GM19035 (cell line): Measurements from ENCODE around the gene LGALS16.
A peak's percentile ranks its signal among the peaks of the same experiment; 100 is the strongest.
"Not testable (repeated sequence)": the region's sequence is repeated elsewhere in the genome, so short reads cannot be mapped to it uniquely, and the experiment has no call there.

Experiments used
- ATAC-seq: cut with Tn5 transposase; IDR thresholded peaks from one replicate; pipeline ENCODE4 v1.9.1; 2021; ENCODE audit not compliant: unreplicated experiment

The LGALS16 gene

DNA sequence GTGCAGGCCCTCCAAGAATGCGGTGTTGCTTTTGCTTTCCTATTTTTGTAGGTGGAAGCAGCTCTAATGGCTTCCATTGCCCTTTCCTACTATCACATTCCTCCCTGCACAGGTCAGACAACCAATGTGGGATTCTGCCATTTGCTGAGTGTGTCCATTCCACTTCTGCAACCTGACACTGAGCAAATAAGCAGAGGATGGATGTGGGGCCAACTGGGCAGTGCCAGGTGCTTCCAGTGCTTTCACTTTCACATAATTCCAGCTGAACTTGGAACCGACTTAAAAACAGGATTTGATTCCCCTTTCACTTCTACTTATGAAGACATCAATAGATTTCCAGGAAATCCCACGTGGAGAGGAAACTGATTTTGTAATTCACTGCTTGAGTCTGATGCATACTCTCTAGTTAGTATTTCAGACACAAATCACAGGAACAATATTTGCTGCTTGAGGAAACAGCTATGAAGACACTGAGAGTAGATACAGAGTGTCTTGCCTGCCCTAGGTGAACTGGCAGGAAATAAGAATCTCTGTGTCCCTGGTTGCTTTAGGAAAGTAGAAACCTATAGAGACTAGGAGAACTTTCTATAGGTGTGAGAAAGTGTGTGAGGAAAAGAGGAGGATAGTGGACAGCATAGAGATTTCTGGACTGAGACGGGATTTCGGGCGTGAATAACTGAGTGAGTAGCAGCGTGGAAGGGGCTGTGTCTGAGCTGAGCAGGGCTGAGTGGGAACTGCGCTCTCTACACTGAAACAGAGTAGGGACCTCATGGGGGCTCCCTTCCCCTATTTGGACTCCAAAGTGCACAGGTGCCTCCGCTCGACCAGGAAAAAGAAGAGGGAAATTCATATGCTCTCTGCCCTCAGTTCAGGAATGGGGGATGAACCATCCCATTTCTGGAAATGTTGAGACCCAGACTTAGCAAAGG lies 22.5 kb downstream of the LGALS16 start:
- ATAC-seq: no peak

DNA sequence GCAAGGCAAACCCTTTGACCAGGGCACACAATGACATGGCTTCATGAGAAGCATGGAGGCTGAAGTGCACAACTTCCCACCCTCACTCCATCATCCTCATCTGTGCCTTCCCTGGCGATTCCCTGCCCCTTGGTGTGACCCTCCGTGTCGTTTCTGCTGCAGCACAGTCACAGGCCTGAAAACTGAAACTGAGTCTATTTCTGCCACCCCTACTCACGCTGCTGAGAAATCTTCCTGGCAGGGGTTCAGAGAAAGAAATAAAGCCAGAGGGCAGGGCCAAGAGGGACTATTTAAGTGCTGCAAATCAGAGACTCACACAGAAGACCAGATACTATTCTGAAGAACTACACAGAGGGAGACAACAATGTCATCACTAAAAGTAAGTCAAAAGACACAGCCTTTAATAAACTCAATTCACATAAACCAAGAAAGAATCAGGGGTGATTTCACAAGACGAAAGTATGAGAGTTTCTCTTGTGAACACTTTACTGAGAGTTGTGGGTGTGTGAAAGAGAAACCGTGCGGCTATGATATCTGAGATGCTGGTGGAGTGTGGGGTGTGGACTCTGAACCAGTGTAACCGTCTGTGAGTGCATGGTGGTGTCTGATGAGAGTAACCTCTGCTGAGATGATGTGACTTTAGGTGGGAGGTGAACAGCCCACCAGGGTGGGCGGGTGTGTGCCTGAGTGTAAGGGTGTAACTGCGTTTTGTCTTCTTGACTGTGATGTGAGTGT lies 23.5 kb downstream of the LGALS16 start:
- ATAC-seq: peak; percentile 61

DNA sequence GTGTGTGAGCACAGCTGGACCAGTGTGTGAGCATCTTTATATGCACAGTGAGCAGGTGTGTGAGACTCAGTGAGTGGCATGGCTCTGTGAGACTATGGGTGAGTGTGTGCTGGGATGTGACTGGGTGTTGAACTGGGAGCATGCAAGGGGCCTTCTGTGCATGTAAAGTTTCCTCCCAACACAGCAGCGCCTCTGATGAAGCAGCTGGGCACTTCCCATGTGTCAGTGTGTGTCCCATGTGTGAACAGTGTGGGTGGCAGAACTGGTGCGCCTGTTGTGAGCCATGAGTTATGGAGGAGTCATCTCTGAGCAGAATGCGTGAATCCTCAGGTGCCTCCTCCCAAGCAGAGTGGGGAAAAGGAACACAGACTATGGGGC lies 24.1 kb downstream of the LGALS16 start:
- peak; percentile 7 for ATAC-seq

DNA sequence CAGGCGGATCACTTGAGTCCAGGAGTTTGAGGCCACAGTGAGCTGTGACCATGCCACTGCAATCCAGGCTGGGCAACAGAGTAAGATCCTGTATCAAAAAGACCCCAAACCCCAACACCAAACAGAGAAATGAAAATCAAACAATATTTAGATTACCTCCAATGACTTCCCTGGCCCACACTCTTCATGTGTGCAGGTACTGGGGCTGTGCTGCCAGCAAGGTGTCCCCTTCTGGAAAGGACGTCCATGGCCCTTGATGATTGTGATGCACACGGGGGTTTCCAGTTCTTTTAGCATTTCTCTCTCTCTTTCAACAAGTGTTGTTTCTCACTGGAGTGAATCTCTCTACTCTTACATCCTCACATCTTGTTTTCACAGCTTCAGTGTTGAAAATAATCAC lies 24.9 kb downstream of the LGALS16 start:
- no peak for ATAC-seq

DNA sequence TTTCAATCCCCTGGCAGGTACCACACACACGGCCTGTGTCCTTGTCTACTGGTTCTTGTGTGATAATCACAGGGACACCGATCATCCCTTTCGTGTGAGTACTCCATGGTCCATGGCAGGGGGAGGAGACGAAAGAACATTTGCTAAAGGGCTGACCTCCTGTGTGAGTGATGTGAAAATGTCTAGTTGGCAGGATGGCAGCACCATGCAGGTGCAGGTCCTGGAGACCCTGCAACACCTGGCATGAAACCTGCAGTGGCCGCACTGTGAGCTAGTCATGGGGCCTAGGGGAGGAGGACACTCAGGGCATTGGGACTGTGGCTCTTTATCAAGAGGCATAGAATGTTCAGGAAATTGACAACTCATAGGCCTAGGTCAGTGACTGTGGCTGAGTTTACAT lies 25.7 kb downstream of the LGALS16 start:
- no peak for ATAC-seq

DNA sequence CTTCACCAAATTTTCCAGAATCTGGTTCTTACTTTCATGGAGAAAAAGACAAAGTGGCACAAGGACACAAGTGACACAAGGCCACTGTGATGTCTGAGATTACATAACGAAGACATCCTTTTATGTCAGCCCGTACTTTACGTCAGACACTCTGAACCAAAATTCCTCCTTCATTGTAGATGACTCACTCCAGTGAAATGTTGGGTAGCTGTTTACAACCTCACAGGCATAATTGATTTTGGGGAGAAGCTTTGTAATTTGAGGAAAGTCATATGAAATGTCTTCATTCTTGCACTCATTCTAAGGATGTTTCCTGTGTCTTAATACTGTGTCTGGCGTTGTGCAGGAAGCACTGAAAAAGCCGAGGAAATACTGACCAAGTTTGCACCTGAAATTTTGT lies 28.6 kb downstream of the LGALS16 start:
- ATAC-seq: no peak

DNA sequence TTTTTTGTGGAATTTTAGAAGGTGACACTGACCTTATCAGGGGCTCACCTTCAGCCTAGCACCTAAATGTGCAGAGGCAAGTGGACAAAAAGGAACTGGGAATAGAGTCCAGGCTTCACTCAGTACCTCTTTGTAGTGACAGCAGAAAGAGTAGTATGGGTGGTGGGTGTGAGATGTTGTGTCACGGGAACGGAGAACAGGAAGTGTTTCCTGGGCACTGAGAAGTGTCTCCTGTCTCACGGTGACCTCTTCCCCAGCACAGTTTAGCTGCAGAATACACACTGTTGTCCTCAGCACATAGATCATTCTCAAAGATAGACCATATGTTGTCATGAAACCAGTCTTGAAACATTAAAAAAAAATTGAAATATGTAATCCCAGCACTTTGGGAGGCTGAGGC lies 31.0 kb downstream of the LGALS16 start:
- no peak for ATAC-seq

DNA sequence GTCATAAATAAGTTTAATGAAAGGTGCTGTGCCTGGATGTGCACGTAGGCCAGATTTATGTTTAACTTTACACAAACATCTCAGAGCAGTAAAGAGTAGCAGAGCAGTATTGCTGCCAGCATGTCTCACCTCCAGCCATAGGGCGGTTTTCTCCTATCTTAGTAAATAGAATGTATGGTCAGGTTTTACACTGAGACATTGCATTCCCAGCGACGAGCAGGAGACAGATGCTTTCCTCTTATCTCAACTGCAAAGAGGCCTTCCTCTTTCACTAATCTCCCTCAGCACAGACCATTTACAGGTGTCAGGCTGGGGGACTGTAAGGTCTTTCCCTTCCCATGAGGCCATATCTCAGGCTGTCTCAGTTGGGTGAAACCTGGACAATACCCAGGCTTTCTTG lies 32.9 kb downstream of the LGALS16 start:
- not testable (repeated sequence) for ATAC-seq

- no peak for ATAC-seq
Observed at GRCh38 chr19:39692166-39692565, 36.5 kb downstream of the LGALS16 start.

DNA sequence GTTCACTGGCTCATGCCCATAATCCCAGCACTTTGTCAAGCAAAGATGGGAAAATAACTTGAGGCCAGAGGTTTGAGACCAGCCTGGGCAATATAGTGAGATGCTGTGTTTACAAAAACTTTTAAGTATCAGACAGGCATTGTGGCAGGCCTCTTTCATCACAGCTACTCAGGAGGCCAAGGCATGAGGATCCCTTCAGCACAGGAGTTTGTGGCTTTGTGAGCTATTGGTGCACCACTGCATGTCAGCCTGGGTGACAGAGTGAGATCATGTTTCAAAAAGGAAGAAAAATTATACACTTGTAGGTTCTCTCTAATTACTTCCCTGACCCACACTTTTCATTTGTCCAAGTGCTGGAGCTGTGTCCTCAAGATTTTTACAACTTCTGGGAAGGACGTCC lies 37.1 kb downstream of the LGALS16 start:
- no peak for ATAC-seq

DNA sequence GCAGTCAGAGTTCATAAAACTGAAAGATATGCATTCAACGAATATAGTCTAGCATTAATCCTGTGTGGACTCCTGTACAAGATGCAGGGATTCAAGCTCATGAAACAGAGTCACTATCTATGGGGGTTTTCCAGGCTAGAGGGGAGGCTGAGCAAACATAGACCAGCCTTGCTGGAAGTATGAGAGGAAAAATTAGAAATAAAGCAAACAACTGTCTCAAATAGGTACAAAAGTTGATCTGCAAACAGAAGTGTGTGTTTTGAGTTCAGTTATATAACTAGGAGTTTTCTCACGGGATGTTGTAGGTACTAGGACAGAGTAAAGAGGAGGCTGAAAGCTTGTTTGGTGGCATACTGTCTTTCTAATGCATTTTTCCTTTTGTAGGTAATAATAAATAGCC lies 40.0 kb downstream of the LGALS16 start:
- no peak for ATAC-seq

- no peak for ATAC-seq
Observed at GRCh38 chr19:39696387-39696786, 40.7 kb downstream of the LGALS16 start.

GRCh38 chr19:39698535-39698934 lies 42.8 kb downstream of the LGALS16 start:
- ATAC-seq: no peak

- ATAC-seq: no peak
Observed at GRCh38 chr19:39701291-39701690, 45.6 kb downstream of the LGALS16 start.

- ATAC-seq: no peak
Observed at GRCh38 chr19:39704181-39705044, 48.7 kb downstream of the LGALS16 start, which contains the start of gene LGALS14. LGALS14 (plus strand) TSS chr19:39704481; CDS start chr19:39704529, 48 bp downstream.

DNA sequence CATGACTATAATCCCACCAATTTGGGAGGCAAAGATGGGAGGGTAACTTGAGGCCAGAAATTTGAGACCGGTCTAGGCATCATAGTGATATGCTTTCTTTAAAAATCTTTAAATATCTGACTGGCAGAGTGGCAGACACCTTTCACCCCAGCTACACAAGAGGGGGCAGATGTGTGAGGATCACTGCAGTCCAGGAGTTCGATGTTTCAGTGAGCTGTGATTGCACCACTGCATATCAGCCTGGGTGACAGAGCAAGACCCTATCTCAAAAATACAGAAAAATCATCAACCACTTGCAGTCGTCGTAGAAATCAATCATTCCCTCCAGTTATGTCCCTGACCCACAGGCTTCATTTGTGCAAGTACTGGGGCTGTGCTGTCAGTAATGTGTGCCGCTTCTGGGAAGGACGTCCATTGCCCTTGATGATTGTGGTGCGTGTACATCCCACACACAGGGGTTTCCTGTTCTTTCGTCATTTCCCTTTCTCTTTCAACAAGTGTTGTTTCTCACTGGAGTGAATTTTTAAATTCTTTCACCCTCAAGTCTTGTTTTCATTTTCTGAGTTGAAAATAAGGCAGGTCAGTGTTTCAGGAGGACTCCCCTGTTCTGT lies 50.0 kb downstream of the LGALS16 start:
- no peak for ATAC-seq

GRCh38 chr19:39708594-39708993 lies 52.9 kb downstream of the LGALS16 start:
- no peak for ATAC-seq

- no peak for ATAC-seq
Observed at GRCh38 chr19:39709026-39709872, 53.5 kb downstream of the LGALS16 start.
